Measurements from ENCODE around the gene AKAP7.

AKAP7 gene

DNA sequence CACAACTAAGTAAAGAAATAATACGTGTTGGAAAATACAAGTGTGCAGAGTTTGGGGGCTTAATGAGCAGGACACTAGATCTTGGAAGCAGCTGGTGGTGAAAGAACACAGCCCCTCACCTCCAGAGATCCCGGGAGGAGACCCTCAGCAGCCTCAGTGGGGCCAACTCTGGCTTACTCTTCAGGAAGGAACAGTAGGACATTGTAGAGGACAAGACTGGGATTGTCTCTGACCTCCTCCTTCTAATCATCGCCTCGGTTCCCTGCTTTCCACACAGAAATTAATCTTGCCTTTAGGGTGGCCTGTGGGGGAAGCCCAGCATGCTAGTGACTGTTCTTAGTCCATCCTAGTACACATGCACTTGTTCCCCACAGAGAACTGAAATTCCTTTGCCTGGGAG, 130.7 kb downstream of the AKAP7 start:
- no peaks in the 10 kb centered on the region for H3K9me3 ChIP-seq (ENCODE audit: control insufficient read depth, low read length)
- no peaks in the 10 kb centered on the region for H3K36me3 ChIP-seq (ENCODE audit: control insufficient read depth, insufficient read depth, low read length)
- H3K9ac ChIP-seq (ENCODE audit: low read length), result no peak overlapping the region
- no peaks in the 10 kb centered on the region for H3K4me1 ChIP-seq (ENCODE audit: control insufficient read depth, insufficient read depth, low read length)
- H3K4me3 ChIP-seq (ENCODE audit: low read length), result no peak overlapping the region
- no peaks in the 10 kb centered on the region for H3K27me3 ChIP-seq (ENCODE audit: control insufficient read depth, insufficient read depth, low read length)

- Histone ChIP-seq H3K4me1 (ENCODE audit: control insufficient read depth, insufficient read depth, low read length) (no peaks in the 10 kb centered on the region), H3K4me3 (ENCODE audit: low read length) (no peak overlapping the region), H3K9me3 (ENCODE audit: control insufficient read depth, low read length) (no peaks in the 10 kb centered on the region), H3K36me3 (ENCODE audit: control insufficient read depth, insufficient read depth, low read length) (no peaks in the 10 kb centered on the region), H3K9ac (ENCODE audit: low read length) (no peak overlapping the region), H3K27me3 (ENCODE audit: control insufficient read depth, insufficient read depth, low read length) (no peaks in the 10 kb centered on the region)
These were observed 133.0 kb downstream of the AKAP7 start for GRCh38 chr6:131268303-131268702.

- Histone ChIP-seq H3K9ac (ENCODE audit: low read length) (no peak overlapping the region), H3K4me1 (ENCODE audit: control insufficient read depth, insufficient read depth, low read length) (no peaks in the 10 kb centered on the region), H3K9me3 (ENCODE audit: control insufficient read depth, low read length) (no peaks in the 10 kb centered on the region), H3K36me3 (ENCODE audit: control insufficient read depth, insufficient read depth, low read length) (no peaks in the 10 kb centered on the region), H3K27me3 (ENCODE audit: control insufficient read depth, insufficient read depth, low read length) (no peaks in the 10 kb centered on the region), H3K4me3 (ENCODE audit: low read length) (no peak overlapping the region)
These were observed 134.5 kb downstream of the AKAP7 start for GRCh38 chr6:131269565-131270391.

DNA sequence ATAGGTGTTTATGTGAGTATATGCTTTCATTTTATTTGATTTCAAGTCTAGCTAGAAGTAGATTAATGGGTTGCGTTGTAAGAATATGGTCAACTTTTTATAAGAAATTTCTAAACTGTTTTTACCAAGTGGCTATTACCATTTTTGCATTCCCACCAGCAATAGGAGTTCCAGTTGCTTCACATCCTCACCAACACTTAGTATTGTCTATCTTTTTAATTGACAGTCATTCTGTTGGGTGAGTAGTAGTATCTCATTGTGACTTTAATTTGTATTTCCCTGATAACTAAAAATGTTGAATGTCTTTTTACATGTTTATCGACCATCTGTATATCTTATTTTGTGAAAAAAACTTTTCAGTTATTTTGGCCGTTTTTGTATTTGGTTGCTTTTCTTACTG, 135.3 kb downstream of the AKAP7 start:
- Histone ChIP-seq H3K4me1 (ENCODE audit: control insufficient read depth, insufficient read depth, low read length) (no peaks in the 10 kb centered on the region), H3K9ac (ENCODE audit: low read length) (no peak overlapping the region), H3K9me3 (ENCODE audit: control insufficient read depth, low read length) (no peaks in the 10 kb centered on the region), H3K4me3 (ENCODE audit: low read length) (no peak overlapping the region), H3K27me3 (ENCODE audit: control insufficient read depth, insufficient read depth, low read length) (no peaks in the 10 kb centered on the region), H3K36me3 (ENCODE audit: control insufficient read depth, insufficient read depth, low read length) (no peaks in the 10 kb centered on the region)

- H3K27me3 ChIP-seq (ENCODE audit: control insufficient read depth, insufficient read depth, low read length), result no peaks in the 10 kb centered on the region
- no peaks in the 10 kb centered on the region for H3K36me3 ChIP-seq (ENCODE audit: control insufficient read depth, insufficient read depth, low read length)
- H3K4me3 ChIP-seq (ENCODE audit: low read length), result no peak overlapping the region
- H3K9me3 ChIP-seq (ENCODE audit: control insufficient read depth, low read length), result no peaks in the 10 kb centered on the region
- no peaks in the 10 kb centered on the region for H3K4me1 ChIP-seq (ENCODE audit: control insufficient read depth, insufficient read depth, low read length)
- no peak overlapping the region for H3K9ac ChIP-seq (ENCODE audit: low read length)
These were observed 140.0 kb downstream of the AKAP7 start for GRCh38 chr6:131275273-131275672.

GRCh38 chr6:131277591-131277990, 142.3 kb downstream of the AKAP7 start:
- H3K9ac ChIP-seq (ENCODE audit: low read length), result no peak overlapping the region
- no peaks in the 10 kb centered on the region for H3K36me3 ChIP-seq (ENCODE audit: control insufficient read depth, insufficient read depth, low read length)
- H3K4me1 ChIP-seq (ENCODE audit: control insufficient read depth, insufficient read depth, low read length), result no peaks in the 10 kb centered on the region
- no peaks in the 10 kb centered on the region for H3K9me3 ChIP-seq (ENCODE audit: control insufficient read depth, low read length)
- H3K4me3 ChIP-seq (ENCODE audit: low read length), result no peak overlapping the region
- H3K27me3 ChIP-seq (ENCODE audit: control insufficient read depth, insufficient read depth, low read length), result no peaks in the 10 kb centered on the region

GRCh38 chr6:131281471-131282270, 146.4 kb downstream of the AKAP7 start:
- Histone ChIP-seq H3K9me3 (ENCODE audit: control insufficient read depth, low read length) (no peaks in the 10 kb centered on the region), H3K36me3 (ENCODE audit: control insufficient read depth, insufficient read depth, low read length) (no peaks in the 10 kb centered on the region), H3K27me3 (ENCODE audit: control insufficient read depth, insufficient read depth, low read length) (no peaks in the 10 kb centered on the region), H3K4me1 (ENCODE audit: control insufficient read depth, insufficient read depth, low read length) (no peaks in the 10 kb centered on the region), H3K4me3 (ENCODE audit: low read length) (no peak overlapping the region), H3K9ac (ENCODE audit: low read length) (no peak overlapping the region)

GRCh38 chr6:131282365-131282764, 147.1 kb downstream of the AKAP7 start:
- H3K4me3 ChIP-seq (ENCODE audit: low read length), result no peak overlapping the region
- no peaks in the 10 kb centered on the region for H3K4me1 ChIP-seq (ENCODE audit: control insufficient read depth, insufficient read depth, low read length)
- no peaks in the 10 kb centered on the region for H3K9me3 ChIP-seq (ENCODE audit: control insufficient read depth, low read length)
- no peak overlapping the region for H3K9ac ChIP-seq (ENCODE audit: low read length)
- H3K36me3 ChIP-seq (ENCODE audit: control insufficient read depth, insufficient read depth, low read length), result no peaks in the 10 kb centered on the region
- H3K27me3 ChIP-seq (ENCODE audit: control insufficient read depth, insufficient read depth, low read length), result no peaks in the 10 kb centered on the region

- no peaks in the 10 kb centered on the region for H3K4me1 ChIP-seq (ENCODE audit: control insufficient read depth, insufficient read depth, low read length)
- no peaks in the 10 kb centered on the region for H3K9me3 ChIP-seq (ENCODE audit: control insufficient read depth, low read length)
- H3K4me3 ChIP-seq (ENCODE audit: low read length), result no peak overlapping the region
- H3K27me3 ChIP-seq (ENCODE audit: control insufficient read depth, insufficient read depth, low read length), result no peaks in the 10 kb centered on the region
- H3K36me3 ChIP-seq (ENCODE audit: control insufficient read depth, insufficient read depth, low read length), result no peaks in the 10 kb centered on the region
- H3K9ac ChIP-seq (ENCODE audit: low read length), result no peak overlapping the region
These were observed 148.4 kb downstream of the AKAP7 start for GRCh38 chr6:131283466-131284175.

DNA sequence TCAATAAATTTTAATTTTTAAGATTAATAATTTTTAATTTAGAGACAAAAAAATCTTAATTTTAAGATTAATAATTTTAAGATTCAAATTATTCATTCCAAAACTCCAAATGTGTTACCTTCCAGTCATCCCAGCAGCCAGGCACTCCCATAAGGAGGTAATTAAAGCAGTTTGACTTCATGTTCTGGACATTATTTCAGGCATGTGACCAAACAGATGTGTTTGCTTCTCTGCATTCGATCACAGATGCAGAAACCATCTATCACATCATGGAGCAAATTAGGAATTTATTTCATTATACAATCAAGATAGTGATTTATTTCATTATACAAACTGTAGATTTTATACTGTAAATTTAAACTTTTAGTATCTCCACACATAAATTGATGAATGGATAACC, 150.3 kb downstream of the AKAP7 start:
- Histone ChIP-seq H3K4me1 (ENCODE audit: control insufficient read depth, insufficient read depth, low read length) (no peaks in the 10 kb centered on the region), H3K4me3 (ENCODE audit: low read length) (no peak overlapping the region), H3K27me3 (ENCODE audit: control insufficient read depth, insufficient read depth, low read length) (no peaks in the 10 kb centered on the region), H3K36me3 (ENCODE audit: control insufficient read depth, insufficient read depth, low read length) (no peaks in the 10 kb centered on the region), H3K9me3 (ENCODE audit: control insufficient read depth, low read length) (no peaks in the 10 kb centered on the region), H3K9ac (ENCODE audit: low read length) (no peak overlapping the region)

GRCh38 chr6:131286469-131287040, 151.3 kb downstream of the AKAP7 start:
- no peaks in the 10 kb centered on the region for H3K36me3 ChIP-seq (ENCODE audit: control insufficient read depth, insufficient read depth, low read length)
- no peaks in the 10 kb centered on the region for H3K9me3 ChIP-seq (ENCODE audit: control insufficient read depth, low read length)
- H3K27me3 ChIP-seq (ENCODE audit: control insufficient read depth, insufficient read depth, low read length), result no peaks in the 10 kb centered on the region
- no peak overlapping the region for H3K9ac ChIP-seq (ENCODE audit: low read length)
- H3K4me3 ChIP-seq (ENCODE audit: low read length), result no peak overlapping the region
- H3K4me1 ChIP-seq (ENCODE audit: control insufficient read depth, insufficient read depth, low read length), result no peaks in the 10 kb centered on the region

DNA sequence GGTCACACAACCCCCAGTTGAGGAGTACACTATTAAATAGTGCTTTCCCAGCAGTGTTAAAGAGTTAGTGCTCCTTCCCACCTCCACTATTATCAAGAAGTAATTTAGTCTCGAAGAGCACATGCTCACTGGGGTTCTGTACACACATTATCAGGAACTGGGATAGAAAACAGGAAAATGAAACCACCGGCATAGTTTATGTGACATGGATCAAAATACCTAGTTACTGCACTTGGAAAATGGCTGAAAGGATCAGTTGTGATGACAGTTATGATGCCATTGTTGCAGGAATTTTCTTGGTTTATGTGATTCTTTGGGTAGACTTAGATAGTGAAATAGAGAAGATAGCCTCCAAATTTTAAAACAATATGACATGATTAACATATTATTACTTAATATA, 152.9 kb downstream of the AKAP7 start:
- H3K4me1 ChIP-seq (ENCODE audit: control insufficient read depth, insufficient read depth, low read length), result peaks cover 2% of the 10 kb centered on the region

More for the DNA sequence above, 152.9 kb downstream of the AKAP7 start:
- Histone ChIP-seq H3K9me3 (ENCODE audit: control insufficient read depth, low read length) (no peaks in the 10 kb centered on the region), H3K9ac (ENCODE audit: low read length) (no peak overlapping the region), H3K4me3 (ENCODE audit: low read length) (no peak overlapping the region), H3K36me3 (ENCODE audit: control insufficient read depth, insufficient read depth, low read length) (no peaks in the 10 kb centered on the region), H3K27me3 (ENCODE audit: control insufficient read depth, insufficient read depth, low read length) (no peaks in the 10 kb centered on the region)

Data from mucosa of stomach (tissue), 1 donor.